ENCODE measurements around the gene VSIG10.
"Not testable (repeated sequence)": the region's sequence is repeated elsewhere in the genome, so short reads cannot be mapped to it uniquely, and the experiment has no call there.

VSIG10 gene
- long read RNA-seq, donor 1, transcript VSIG10-213 (1 exons, 418 nt), result major isoform, 5 of 6 reads
- long read RNA-seq, donor 1, partial matches to known transcripts, result 0 of 6 reads
- long read RNA-seq, donor 1, other reads (novel, unspliced or antisense), result 0 of 6 reads
- long read RNA-seq, donor 2, partial matches to known transcripts, result 0 of 4 reads
- long read RNA-seq, donor 2, other reads (novel, unspliced or antisense), result 0 of 4 reads
- long read RNA-seq, donor 3, transcript VSIG10-213 (1 exons, 418 nt), result major isoform, 6 of 826 reads
- long read RNA-seq, donor 3, partial matches to known transcripts, result 510 of 826 reads
- long read RNA-seq, donor 3, other reads (novel, unspliced or antisense), result 309 of 826 reads
- long read RNA-seq, donor 4, transcript VSIG10-213 (1 exons, 418 nt), result major isoform, 8 of 450 reads
- long read RNA-seq, donor 4, partial matches to known transcripts, result 34 of 450 reads
- long read RNA-seq, donor 4, other reads (novel, unspliced or antisense), result 406 of 450 reads
- long read RNA-seq, donor 5, transcript VSIG10-213 (1 exons, 418 nt), result major isoform, 11 of 11 reads
- long read RNA-seq, donor 5, partial matches to known transcripts, result 0 of 11 reads
- long read RNA-seq, donor 5, other reads (novel, unspliced or antisense), result 0 of 11 reads
- long read RNA-seq, donor 6, transcript VSIG10-213 (1 exons, 418 nt), result major isoform, 5 of 6 reads
- long read RNA-seq, donor 6, partial matches to known transcripts, result 0 of 6 reads
- long read RNA-seq, donor 6, other reads (novel, unspliced or antisense), result 0 of 6 reads
- long read RNA-seq, donor 7, transcript VSIG10-213 (1 exons, 418 nt), result major isoform, 7 of 12 reads
- long read RNA-seq, donor 7, partial matches to known transcripts, result 0 of 12 reads
- long read RNA-seq, donor 7, other reads (novel, unspliced or antisense), result 0 of 12 reads
- long read RNA-seq, donor 8, transcript VSIG10-213 (1 exons, 418 nt), result major isoform, 5 of 1,541 reads
- long read RNA-seq, donor 8, partial matches to known transcripts, result 1,489 of 1,541 reads
- long read RNA-seq, donor 8, other reads (novel, unspliced or antisense), result 47 of 1,541 reads

- DNase-seq, result peak; percentile 92
Measured at GRCh38 chr12:118103601-118104382, at the start of gene VSIG10. Gene VSIG10, minus strand, starts transcription at chr12:118104011. Its CDS starts 340 bp downstream, at chr12:118103671.

GRCh38 chr12:118151755-118152154 is 47.9 kb upstream of the VSIG10 start:
- DNase-seq, result no peak

- DNase-seq, result no peak
Measured at GRCh38 chr12:118150625-118151024, 46.8 kb upstream of the VSIG10 start.

GRCh38 chr12:118148287-118148686 is 44.5 kb upstream of the VSIG10 start:
- no peak for DNase-seq

- no peak for DNase-seq
Measured at GRCh38 chr12:118145798-118146156, 42.0 kb upstream of the VSIG10 start.

- no peak for DNase-seq
Measured at GRCh38 chr12:118145113-118145797, 41.4 kb upstream of the VSIG10 start.

GRCh38 chr12:118144499-118144898 is 40.7 kb upstream of the VSIG10 start:
- DNase-seq, result no peak

- DNase-seq, result no peak
Measured at GRCh38 chr12:118140825-118141224, 37.0 kb upstream of the VSIG10 start.

GRCh38 chr12:118137148-118137678 is 33.4 kb upstream of the VSIG10 start:
- no peak for DNase-seq

- no peak for DNase-seq
Measured at GRCh38 chr12:118136559-118137003, 32.8 kb upstream of the VSIG10 start.

- DNase-seq, result peak; percentile 90
Measured at GRCh38 chr12:118135788-118136558, 32.2 kb upstream of the VSIG10 start, which contains the start of gene PEBP1. Gene PEBP1, plus strand, starts transcription at chr12:118136124. Its CDS starts 86 bp downstream, at chr12:118136210.

GRCh38 chr12:118129436-118129835 is 25.6 kb upstream of the VSIG10 start:
- not testable (repeated sequence) for DNase-seq

- DNase-seq, result no peak
Measured at GRCh38 chr12:118127867-118128266, 24.1 kb upstream of the VSIG10 start.

GRCh38 chr12:118126119-118126757 is 22.4 kb upstream of the VSIG10 start:
- no peak for DNase-seq

GRCh38 chr12:118125743-118126118 is 21.9 kb upstream of the VSIG10 start:
- no peak for DNase-seq

GRCh38 chr12:118124333-118124874 is 20.6 kb upstream of the VSIG10 start:
- DNase-seq, result no peak

GRCh38 chr12:118122264-118122663 is 18.5 kb upstream of the VSIG10 start:
- DNase-seq, result no peak

- peak; percentile 45 for DNase-seq
Measured at GRCh38 chr12:118120579-118121363, 17.0 kb upstream of the VSIG10 start.

Measured in right kidney (tissue), 9 donors.